Hair follicular keratinocyte (primary cell): ENCODE measurements around the gene PNMA6A. TPM values are rescaled to one million over a fixed set of nuclear protein-coding genes. Genes with fewer than 3 reads are reported as not detected.

Source experiments
- total RNA-seq: library from RNA; depleted of rRNA; stranded (reverse); fragments of >200 nt; gene quantifications from 2 replicates; pipeline ENCODE4 v1.2.3, GENCODE V29; 2015

The PNMA6A gene
- total RNA-seq: 0.11 TPM in 1 of 2 replicates, not detected in the other

DNA sequence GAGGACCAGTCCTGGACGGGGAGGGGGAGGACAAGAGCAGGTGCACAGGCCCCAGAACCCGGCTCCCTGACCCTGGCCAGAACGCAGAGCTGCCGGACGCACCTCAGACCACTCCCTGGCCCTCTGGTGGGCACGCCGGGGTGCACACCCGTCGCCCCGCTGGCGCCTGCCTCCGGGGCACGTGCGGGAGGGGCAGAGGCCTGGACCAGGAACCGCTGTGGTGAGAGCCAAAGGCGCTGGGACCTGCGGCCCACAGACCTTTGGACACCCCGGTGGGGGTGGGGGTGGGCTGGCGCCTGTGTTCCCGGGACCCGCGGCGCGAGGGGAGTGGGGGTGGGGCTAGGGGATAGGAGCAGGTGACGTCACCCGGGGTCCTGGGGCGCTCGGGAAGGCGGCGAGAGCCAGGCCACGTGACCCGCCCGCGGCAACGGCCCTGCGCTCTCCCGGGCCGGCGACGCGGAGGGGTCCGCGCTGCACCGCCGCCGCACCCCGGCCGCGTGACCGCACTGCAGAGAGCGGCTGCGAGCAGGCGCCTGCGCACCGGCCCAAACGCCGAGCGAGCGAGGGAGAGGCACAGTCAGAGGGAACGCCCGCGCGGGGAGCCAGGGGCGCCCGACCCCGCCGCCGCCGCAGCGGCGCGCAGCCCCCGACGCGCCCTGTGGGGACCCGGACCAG, at the start of gene PNMA6A:
Gene PNMA6A, plus strand, starts transcription at position 546 of the 675 bp plus-strand sequence. CDS start 609 bp downstream, outside the sequence.

DNA sequence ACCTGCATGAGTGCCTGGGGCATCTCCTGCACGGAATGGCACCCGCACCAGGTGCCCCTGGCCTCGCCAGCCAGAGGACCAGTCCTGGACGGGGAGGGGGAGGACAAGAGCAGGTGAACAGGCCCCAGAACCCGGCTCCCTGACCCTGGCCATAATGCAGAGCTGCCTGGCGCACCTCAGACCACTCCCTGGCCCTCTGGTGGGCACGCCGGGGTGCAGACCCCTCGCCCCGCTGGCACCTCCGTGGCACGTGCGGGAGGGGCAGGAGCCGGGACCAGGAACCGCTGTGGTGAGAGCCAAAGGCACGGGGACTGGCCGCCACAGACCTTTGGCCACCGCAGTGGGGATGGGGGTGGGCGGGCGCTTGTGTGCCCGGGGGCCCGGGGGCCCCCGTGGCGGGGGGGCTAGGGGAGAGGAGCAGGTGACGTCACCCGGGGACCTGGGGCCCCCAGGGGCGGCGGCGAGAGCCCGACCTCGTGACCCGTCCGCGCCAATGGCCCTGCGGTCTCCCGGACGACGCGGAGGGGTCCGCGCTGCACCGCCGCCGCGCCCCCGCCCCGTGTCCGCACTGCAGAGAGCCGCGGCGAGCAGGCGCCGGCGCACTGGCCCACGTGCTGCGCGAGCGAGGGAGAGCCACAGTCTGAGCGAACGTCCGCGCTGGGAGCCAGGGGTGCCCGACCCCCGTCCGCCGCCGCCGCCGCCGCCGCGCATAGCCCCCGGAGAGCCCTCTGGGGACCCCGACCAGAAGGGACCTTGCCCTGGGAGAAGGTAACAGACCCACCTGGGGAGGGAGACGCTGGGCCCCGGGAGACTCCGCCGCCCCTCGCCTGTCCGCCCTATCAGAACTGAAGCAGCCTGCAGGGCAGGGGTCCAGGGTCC, 16.1 kb upstream of the PNMA6A start, which contains the start of gene PNMA3:
Gene PNMA3, plus strand, starts transcription at position 600 of the 879 bp plus-strand sequence. CDS start 586 bp downstream, outside the sequence.

Other genes starting within 250 kb of the PNMA6A start
- 46.8 and 51.5 TPM in 2 replicates for gene CETN2, start 241.7 kb upstream of the PNMA6A start, total RNA-seq
- gene NSDHL, start 241.4 kb upstream of the PNMA6A start, total RNA-seq: 32.7 and 44.9 TPM in 2 replicates
- gene ZNF185, start 174.4 kb upstream of the PNMA6A start, total RNA-seq: 7.9 and 25.1 TPM in 2 replicates
- gene PNMA5, start 78.3 kb upstream of the PNMA6A start, total RNA-seq: not detected in 2 replicates
- 0.04 and 0.08 TPM in 2 replicates for gene PNMA3, start 16.0 kb upstream of the PNMA6A start, total RNA-seq
- not detected in 2 replicates for gene MAGEA1, start 106.8 kb downstream of the PNMA6A start, total RNA-seq
- not detected in 2 replicates for gene PNMA6F, start 249.3 kb downstream of the PNMA6A start, total RNA-seq